Rectal smooth muscle tissue (tissue), 1 donor: ENCODE results near the gene LIX1L.
A peak's percentile ranks its signal among the peaks of the same experiment; 100 is the strongest.

Source experiments
- H3K27ac ChIP-seq: one replicate; pipeline ENCODE4 v1.7.0; 2013; ENCODE audit warnings: low read depth, low read length, inconsistent platforms
- H3K27me3 ChIP-seq: one replicate; pipeline ENCODE4 v1.7.0; 2013; ENCODE audit warnings: low read length; ENCODE audit not compliant: control insufficient read depth, insufficient read depth
- H3K36me3 ChIP-seq: one replicate; pipeline ENCODE4 v1.7.0; 2013; ENCODE audit warnings: low read length; ENCODE audit not compliant: control insufficient read depth, insufficient read depth
- H3K4me1 ChIP-seq: one replicate; pipeline ENCODE4 v1.7.0; 2013; ENCODE audit warnings: low read length; ENCODE audit not compliant: control insufficient read depth, insufficient read depth
- H3K4me3 ChIP-seq: one replicate; pipeline ENCODE4 v1.7.0; 2013; ENCODE audit warnings: low read length
- H3K9ac ChIP-seq: one replicate; pipeline ENCODE4 v1.7.0; 2013; ENCODE audit warnings: low read length

The LIX1L gene

DNA sequence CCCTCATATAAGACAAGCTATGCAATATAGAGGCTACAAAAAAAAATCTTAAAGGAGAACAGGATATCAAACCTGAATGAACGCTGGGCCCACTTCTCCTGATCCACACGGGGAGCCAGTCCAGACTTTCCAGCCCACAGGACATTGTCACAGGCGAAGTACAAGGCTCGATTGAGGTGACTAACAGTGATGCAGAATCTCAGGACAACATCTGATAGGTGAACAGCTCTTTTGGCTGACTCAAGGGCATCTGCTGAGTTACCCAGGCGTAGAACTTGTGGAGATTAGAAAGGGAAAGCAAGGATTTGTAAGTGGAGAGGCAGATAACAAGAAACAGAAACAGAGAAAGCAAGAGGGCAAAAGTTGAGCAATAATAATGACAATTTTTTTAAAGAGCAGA lies 41.1 kb downstream of the LIX1L start:
- Histone ChIP-seq H3K27ac (no peak overlapping the region), H3K4me1 (peaks cover 11% of the 10 kb centered on the region), H3K9ac (no peak overlapping the region), H3K27me3 (no peaks in the 10 kb centered on the region), H3K36me3 (peaks cover 8% of the 10 kb centered on the region), H3K4me3 (no peak overlapping the region)

- H3K4me3 ChIP-seq, result no peak overlapping the region
- peaks cover 14% of the 10 kb centered on the region for H3K36me3 ChIP-seq
- H3K27me3 ChIP-seq, result no peaks in the 10 kb centered on the region
- H3K9ac ChIP-seq, result no peak overlapping the region
- H3K4me1 ChIP-seq, result peaks cover 5% of the 10 kb centered on the region
- H3K27ac ChIP-seq, result no peak overlapping the region
Measured at GRCh38 chr1:145912128-145912641, 45.6 kb downstream of the LIX1L start.

GRCh38 chr1:145908653-145909052 lies 49.2 kb downstream of the LIX1L start:
- Histone ChIP-seq H3K4me1 (peaks cover 5% of the 10 kb centered on the region), H3K36me3 (peaks cover 11% of the 10 kb centered on the region), H3K4me3 (no peak overlapping the region), H3K9ac (no peak overlapping the region), H3K27ac (no peak overlapping the region), H3K27me3 (no peaks in the 10 kb centered on the region)

GRCh38 chr1:145906954-145907753 lies 50.7 kb downstream of the LIX1L start:
- no peak overlapping the region for H3K4me3 ChIP-seq
- H3K4me1 ChIP-seq, result peaks cover 5% of the 10 kb centered on the region
- peaks cover 8% of the 10 kb centered on the region for H3K36me3 ChIP-seq
- no peaks in the 10 kb centered on the region for H3K27me3 ChIP-seq
- no peak overlapping the region for H3K9ac ChIP-seq
- H3K27ac ChIP-seq, result no peak overlapping the region

GRCh38 chr1:145901312-145902021 lies 56.4 kb downstream of the LIX1L start:
- no peaks in the 10 kb centered on the region for H3K27me3 ChIP-seq
- H3K9ac ChIP-seq, result no peak overlapping the region
- H3K27ac ChIP-seq, result no peak overlapping the region
- no peaks in the 10 kb centered on the region for H3K4me1 ChIP-seq
- H3K36me3 ChIP-seq, result no peaks in the 10 kb centered on the region
- H3K4me3 ChIP-seq, result no peak overlapping the region

DNA sequence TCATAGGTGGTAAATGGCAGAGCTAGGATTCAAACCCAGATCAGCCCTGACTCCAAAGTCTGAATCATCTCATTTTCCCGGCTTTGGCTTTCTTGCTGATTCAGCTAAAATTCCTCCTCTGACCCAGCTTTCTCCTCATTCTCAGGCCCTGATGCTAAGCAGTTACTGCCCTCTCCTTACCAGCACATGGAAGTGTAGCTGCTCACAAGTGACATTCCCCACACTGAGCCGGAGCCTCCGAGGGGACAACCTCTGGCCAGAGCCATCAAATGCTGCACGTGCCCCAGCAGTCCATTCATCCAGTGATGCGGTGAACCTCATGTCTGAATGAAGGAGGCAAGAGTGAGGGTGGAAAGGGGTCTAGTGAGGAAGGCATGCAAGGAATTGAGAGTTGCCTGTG lies 59.1 kb downstream of the LIX1L start:
- H3K4me3 ChIP-seq, result no peak overlapping the region
- H3K27ac ChIP-seq, result no peak overlapping the region
- H3K9ac ChIP-seq, result no peak overlapping the region
- no peaks in the 10 kb centered on the region for H3K27me3 ChIP-seq
- H3K4me1 ChIP-seq, result no peaks in the 10 kb centered on the region
- H3K36me3 ChIP-seq, result no peaks in the 10 kb centered on the region

GRCh38 chr1:145897969-145898368 lies 59.8 kb downstream of the LIX1L start:
- no peaks in the 10 kb centered on the region for H3K27me3 ChIP-seq
- no peaks in the 10 kb centered on the region for H3K36me3 ChIP-seq
- H3K9ac ChIP-seq, result no peak overlapping the region
- no peak overlapping the region for H3K27ac ChIP-seq
- no peaks in the 10 kb centered on the region for H3K4me1 ChIP-seq
- H3K4me3 ChIP-seq, result no peak overlapping the region

DNA sequence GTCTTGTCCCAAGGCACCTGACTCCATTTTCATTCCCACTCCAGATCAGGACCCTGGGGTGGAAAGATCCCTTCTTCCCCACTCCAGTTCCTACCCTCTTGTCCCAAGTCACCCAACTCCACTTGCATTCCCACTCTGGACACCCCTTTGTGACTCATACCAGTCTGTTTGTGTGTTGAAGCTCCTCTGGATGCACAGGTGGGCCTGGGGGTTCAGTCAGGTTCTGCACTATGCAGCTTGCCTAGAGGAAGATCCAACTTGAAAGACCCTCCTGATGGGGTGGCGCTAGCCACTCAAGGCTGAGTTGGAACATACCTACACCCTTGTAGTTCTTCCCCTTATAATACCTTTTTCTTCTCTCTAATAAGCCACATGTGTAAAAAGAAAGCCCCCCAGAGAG lies 62.3 kb downstream of the LIX1L start:
- H3K9ac ChIP-seq, result no peak overlapping the region
- peaks cover 5% of the 10 kb centered on the region for H3K4me1 ChIP-seq
- no peaks in the 10 kb centered on the region for H3K36me3 ChIP-seq
- H3K27me3 ChIP-seq, result no peaks in the 10 kb centered on the region
- no peak overlapping the region for H3K4me3 ChIP-seq
- no peak overlapping the region for H3K27ac ChIP-seq

GRCh38 chr1:145893306-145894055 lies 64.3 kb downstream of the LIX1L start:
- Histone ChIP-seq H3K4me3 (no peak overlapping the region), H3K9ac (no peak overlapping the region), H3K27me3 (no peaks in the 10 kb centered on the region), H3K36me3 (no peaks in the 10 kb centered on the region), H3K27ac (no peak overlapping the region), H3K4me1 (peaks cover 5% of the 10 kb centered on the region)

- H3K4me3 ChIP-seq, result no peak overlapping the region
- peaks cover 5% of the 10 kb centered on the region for H3K4me1 ChIP-seq
- no peaks in the 10 kb centered on the region for H3K36me3 ChIP-seq
- no peak overlapping the region for H3K9ac ChIP-seq
- H3K27me3 ChIP-seq, result no peaks in the 10 kb centered on the region
- peak overlapping the region; percentile 74 for H3K27ac ChIP-seq
Measured at GRCh38 chr1:145892486-145893087, 65.2 kb downstream of the LIX1L start.

- Histone ChIP-seq H3K4me1 (peaks cover 5% of the 10 kb centered on the region), H3K36me3 (no peaks in the 10 kb centered on the region), H3K4me3 (peak overlapping the region; percentile 54), H3K9ac (no peak overlapping the region), H3K27me3 (no peaks in the 10 kb centered on the region), H3K27ac (peak overlapping the region; percentile 74)
Measured at GRCh38 chr1:145891587-145892485, 66.0 kb downstream of the LIX1L start.
